Keratinocyte (primary cell): ENCODE data around the gene ARHGAP28. TPM values are rescaled to one million over a fixed set of nuclear protein-coding genes. Genes with fewer than 3 reads are reported as not detected.
A peak's percentile ranks its signal among the peaks of the same experiment; 100 is the strongest.

Experiments
- DNase-seq: peaks from one replicate; pipeline ENCODE4 v3.0.0-alpha.2; 2011; ENCODE audit warnings: low read depth, missing footprints, low spot score
- FAIRE-seq: peaks from 2 replicates; lab custom pipeline; 2011; peaks lifted over from hg19 to GRCh38; lab: Jason Lieb, UNC
- H2AFZ ChIP-seq: 2 replicates; pipeline ENCODE4 v1.6.0; 2012; ENCODE audit warnings: low read length, control low read depth, inconsistent platforms; ENCODE audit not compliant: control insufficient read depth
- H3K27ac ChIP-seq: 2 replicates; pipeline ENCODE4 v1.5.1; 2011; ENCODE audit warnings: low read length; ENCODE audit not compliant: control insufficient read depth, insufficient read depth
- H3K27me3 ChIP-seq: 3 replicates; pipeline ENCODE4 v1.6.0; 2011; ENCODE audit warnings: low read length; ENCODE audit not compliant: control insufficient read depth, insufficient read depth; ENCODE audit errors: extremely low read depth
- H3K36me3 ChIP-seq, 2 experiments: 2 replicates in 1 of 2; 3 replicates in 1 of 2; pipeline ENCODE4 v1.5.1; 2011; ENCODE audit warnings: low read length in 2 of 2, mild to moderate bottlenecking in 1 of 2; ENCODE audit not compliant: control insufficient read depth in 2 of 2, insufficient read depth in 2 of 2; ENCODE audit errors: extremely low read depth in 1 of 2
- H3K4me1 ChIP-seq: 3 replicates; pipeline ENCODE4 v1.5.1; 2011; ENCODE audit warnings: low read length; ENCODE audit not compliant: control insufficient read depth, insufficient read depth; ENCODE audit errors: extremely low read depth
- H3K4me2 ChIP-seq: 3 replicates; pipeline ENCODE4 v1.6.0; 2011; ENCODE audit warnings: low read depth, low read length; ENCODE audit not compliant: control insufficient read depth, insufficient read depth; ENCODE audit errors: extremely low read depth
- H3K4me3 ChIP-seq, 3 experiments: fragments of 200-600 bp in 1 of 3; sonication (generic) in 1 of 3; 2 replicates in 2 of 3; 3 replicates in 1 of 3; pipeline ENCODE4 v1.5.1; 2011 to 2016; ENCODE audit warnings: low read length in 3 of 3, mild to moderate bottlenecking in 3 of 3, control low read depth in 2 of 3, inconsistent platforms in 1 of 3, low read depth in 1 of 3, mixed read lengths in 1 of 3, mixed run types in 1 of 3, moderate library complexity in 1 of 3; ENCODE audit not compliant: control insufficient read depth in 2 of 3, insufficient read depth in 2 of 3; ENCODE audit errors: extremely low read depth in 1 of 3
- H3K79me2 ChIP-seq: 2 replicates; pipeline ENCODE4 v1.6.0; 2012; ENCODE audit warnings: low read length; ENCODE audit not compliant: control insufficient read depth, insufficient read depth
- H3K9ac ChIP-seq: 3 replicates; pipeline ENCODE4 v1.6.0; 2011; ENCODE audit warnings: low read length; ENCODE audit not compliant: control insufficient read depth, insufficient read depth; ENCODE audit errors: extremely low read depth
- H3K9me1 ChIP-seq: 3 replicates; pipeline ENCODE4 v1.6.0; 2011; ENCODE audit warnings: low read length; ENCODE audit not compliant: control insufficient read depth, insufficient read depth; ENCODE audit errors: extremely low read depth
- H3K9me3 ChIP-seq: 2 replicates; pipeline ENCODE4 v1.5.1; 2012; ENCODE audit warnings: low read depth, low read length; ENCODE audit not compliant: control insufficient read depth
- H4K20me1 ChIP-seq: 3 replicates; pipeline ENCODE4 v1.6.0; 2011; ENCODE audit warnings: low read length; ENCODE audit not compliant: control insufficient read depth, insufficient read depth; ENCODE audit errors: extremely low read depth
- EZH2 ChIP-seq: IDR thresholded peaks from one replicate; pipeline ENCODE4 v1.6.1; 2012; ENCODE audit warnings: inconsistent platforms, mild to moderate bottlenecking, low read length, moderate library complexity
- dilution Hi-C: fragments of 300-500 bp; cut with MboI; formaldehyde crosslinking; loops from one replicate; pipeline ENCODE4 v1.7.0; 2020; ENCODE audit warnings: low sequenced_read_pairs; ENCODE audit not compliant: extremely low pct_ligation_motif_present
- polyA plus RNA-seq, 5 experiments: library from polyadenylated mRNA; depleted of rRNA in 3 of 5; stranded (reverse) in 3 of 5; stranded (forward) in 1 of 5; unstranded in 1 of 5; fragments of >200 nt; gene quantifications; 1 replicate in 1 of 5; 2 replicates in 3 of 5; 3 replicates in 1 of 5; pipeline versions ENCODE4 v1.2.1 to v1.2.3, GENCODE V29; 2011 to 2012; ENCODE audit warnings: missing spikeins in 2 of 5, low read depth in 1 of 5, low replicate concordance in 1 of 5
- TF ChIP-seq, protein P1 (sequence below), 3 experiments: IDR thresholded peaks in 1 of 3; conservative IDR thresholded peaks in 1 of 3; optimal IDR thresholded peaks in 1 of 3; 2 replicates in 2 of 3; 3 replicates in 1 of 3; pipeline versions ENCODE3 to v1.5.1; 2011; ENCODE audit warnings: low read length in 3 of 3, mild to moderate bottlenecking in 3 of 3, moderate library complexity in 2 of 3, control low read depth in 1 of 3, inconsistent platforms in 1 of 3; ENCODE audit not compliant: insufficient read depth in 2 of 3; ENCODE audit errors: extremely low read depth in 1 of 3

ARHGAP28 gene
- polyA plus RNA-seq, 1 donor (not counting 4 experiments of a cell fraction or from before 2014, with no cell fraction given), result 0.43 TPM

DNA sequence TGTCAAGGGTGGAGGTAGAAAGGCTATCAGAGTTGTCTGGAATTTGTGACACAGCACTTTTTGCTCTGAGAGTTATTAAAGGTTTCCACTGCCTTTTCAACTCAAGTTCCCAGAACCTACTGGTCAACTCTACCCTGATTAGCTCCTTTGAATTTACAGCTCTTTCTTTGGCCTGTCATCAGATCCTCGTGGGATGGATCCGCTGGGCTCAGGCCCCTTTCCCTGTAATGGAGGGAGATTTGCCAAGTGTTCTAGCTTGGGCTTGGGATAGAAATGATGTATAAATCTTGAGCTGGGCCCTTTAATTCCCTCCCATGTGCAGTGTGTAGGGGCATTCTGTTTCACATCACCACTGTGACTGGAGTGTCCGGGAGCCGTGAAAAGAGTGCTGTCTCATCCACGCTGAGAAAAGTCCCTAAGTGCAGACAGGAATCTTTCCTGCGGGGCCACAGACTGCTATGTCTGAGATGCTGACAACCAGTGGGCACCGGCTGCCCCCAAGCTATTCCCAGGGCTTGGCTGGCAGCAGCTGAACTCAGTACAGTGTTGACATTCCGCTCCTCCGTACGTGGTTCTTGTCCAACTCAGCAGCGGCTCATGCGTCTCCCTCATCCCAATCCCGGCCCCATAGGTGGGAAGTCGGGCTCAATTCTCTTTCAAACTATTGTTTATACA lies 46.9 kb upstream of the ARHGAP28 start:
- Histone ChIP-seq H3K27me3 (peaks cover 6% of the 10 kb centered on the region), H3K9ac (no peak overlapping the region), H3K4me3 (no peak overlapping the region), H3K79me2 (no peaks in the 10 kb centered on the region), H3K36me3 (no peaks in the 10 kb centered on the region), H3K4me1 (no peaks in the 10 kb centered on the region), H3K27ac (no peak overlapping the region), H3K9me3 (no peaks in the 10 kb centered on the region), H4K20me1 (no peaks in the 10 kb centered on the region), H3K4me2 (peak overlapping the region; percentile 17), H3K9me1 (no peaks in the 10 kb centered on the region), H2AFZ (peak overlapping the region; percentile 21)
- dilution Hi-C loops, result no loop called here
- FAIRE-seq, result no peak
- no peak for DNase-seq
- no peak for TF ChIP-seq EZH2
- TF ChIP-seq, protein P1, sequence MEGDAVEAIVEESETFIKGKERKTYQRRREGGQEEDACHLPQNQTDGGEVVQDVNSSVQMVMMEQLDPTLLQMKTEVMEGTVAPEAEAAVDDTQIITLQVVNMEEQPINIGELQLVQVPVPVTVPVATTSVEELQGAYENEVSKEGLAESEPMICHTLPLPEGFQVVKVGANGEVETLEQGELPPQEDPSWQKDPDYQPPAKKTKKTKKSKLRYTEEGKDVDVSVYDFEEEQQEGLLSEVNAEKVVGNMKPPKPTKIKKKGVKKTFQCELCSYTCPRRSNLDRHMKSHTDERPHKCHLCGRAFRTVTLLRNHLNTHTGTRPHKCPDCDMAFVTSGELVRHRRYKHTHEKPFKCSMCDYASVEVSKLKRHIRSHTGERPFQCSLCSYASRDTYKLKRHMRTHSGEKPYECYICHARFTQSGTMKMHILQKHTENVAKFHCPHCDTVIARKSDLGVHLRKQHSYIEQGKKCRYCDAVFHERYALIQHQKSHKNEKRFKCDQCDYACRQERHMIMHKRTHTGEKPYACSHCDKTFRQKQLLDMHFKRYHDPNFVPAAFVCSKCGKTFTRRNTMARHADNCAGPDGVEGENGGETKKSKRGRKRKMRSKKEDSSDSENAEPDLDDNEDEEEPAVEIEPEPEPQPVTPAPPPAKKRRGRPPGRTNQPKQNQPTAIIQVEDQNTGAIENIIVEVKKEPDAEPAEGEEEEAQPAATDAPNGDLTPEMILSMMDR (optimal IDR thresholded peaks at IDR 0.05 in 1 of 3, IDR thresholded peaks at IDR 0.05 in 1 of 3, conservative IDR thresholded peaks at IDR 0.05 in 1 of 3; ENCODE audit: extremely low read depth in 1 of 3, insufficient read depth in 2 of 3, low read length in 3 of 3), result no peak

GRCh38 chr18:6683112-6683876 lies 46.2 kb upstream of the ARHGAP28 start:
- peak overlapping the region; percentile 21 for H2AFZ ChIP-seq
- H4K20me1 ChIP-seq, result no peaks in the 10 kb centered on the region
- no peaks in the 10 kb centered on the region for H3K9me3 ChIP-seq
- H3K36me3 ChIP-seq, result no peaks in the 10 kb centered on the region
- H3K27ac ChIP-seq, result no peak overlapping the region
- H3K9ac ChIP-seq, result no peak overlapping the region
- peaks cover 6% of the 10 kb centered on the region for H3K27me3 ChIP-seq
- dilution Hi-C loops, result no loop called here
- H3K4me3 ChIP-seq, result no peak overlapping the region
- peak overlapping the region; percentile 17 for H3K4me2 ChIP-seq
- DNase-seq, result no peak
- no peaks in the 10 kb centered on the region for H3K9me1 ChIP-seq
- TF ChIP-seq, protein P1 (optimal IDR thresholded peaks at IDR 0.05 in 1 of 3, IDR thresholded peaks at IDR 0.05 in 1 of 3, conservative IDR thresholded peaks at IDR 0.05 in 1 of 3; ENCODE audit: extremely low read depth in 1 of 3, insufficient read depth in 2 of 3, low read length in 3 of 3), result no peak
- no peak for TF ChIP-seq EZH2
- no peak for FAIRE-seq
- H3K79me2 ChIP-seq, result no peaks in the 10 kb centered on the region
- no peaks in the 10 kb centered on the region for H3K4me1 ChIP-seq
